Measurements from ENCODE around the gene NAXD.
"Not testable (repeated sequence)": the region's sequence is repeated elsewhere in the genome, so short reads cannot be mapped to it uniquely, and the experiment has no call there.

The NAXD gene

DNA sequence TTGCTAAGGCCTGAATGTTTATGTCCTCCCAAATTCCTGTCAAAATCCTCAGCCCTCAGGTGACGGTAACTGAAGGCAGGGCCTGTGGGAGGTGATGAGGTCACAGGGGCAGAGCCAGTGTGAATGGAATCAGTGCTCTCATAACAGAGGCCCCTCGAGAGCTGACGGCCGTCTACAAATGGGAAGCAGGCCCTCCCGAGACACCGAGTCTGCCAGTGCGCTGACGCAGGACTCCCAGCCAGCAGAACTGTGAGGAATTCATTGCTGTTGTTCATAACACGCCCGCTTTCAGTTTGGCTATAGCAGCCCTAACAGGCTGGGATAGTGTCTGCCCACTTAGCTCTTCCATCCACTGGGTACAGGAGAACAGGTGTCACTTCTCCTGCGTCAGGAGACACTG lies 49.3 kb downstream of the NAXD start:
- no peak for DNase-seq (ENCODE audit: low read depth)

DNA sequence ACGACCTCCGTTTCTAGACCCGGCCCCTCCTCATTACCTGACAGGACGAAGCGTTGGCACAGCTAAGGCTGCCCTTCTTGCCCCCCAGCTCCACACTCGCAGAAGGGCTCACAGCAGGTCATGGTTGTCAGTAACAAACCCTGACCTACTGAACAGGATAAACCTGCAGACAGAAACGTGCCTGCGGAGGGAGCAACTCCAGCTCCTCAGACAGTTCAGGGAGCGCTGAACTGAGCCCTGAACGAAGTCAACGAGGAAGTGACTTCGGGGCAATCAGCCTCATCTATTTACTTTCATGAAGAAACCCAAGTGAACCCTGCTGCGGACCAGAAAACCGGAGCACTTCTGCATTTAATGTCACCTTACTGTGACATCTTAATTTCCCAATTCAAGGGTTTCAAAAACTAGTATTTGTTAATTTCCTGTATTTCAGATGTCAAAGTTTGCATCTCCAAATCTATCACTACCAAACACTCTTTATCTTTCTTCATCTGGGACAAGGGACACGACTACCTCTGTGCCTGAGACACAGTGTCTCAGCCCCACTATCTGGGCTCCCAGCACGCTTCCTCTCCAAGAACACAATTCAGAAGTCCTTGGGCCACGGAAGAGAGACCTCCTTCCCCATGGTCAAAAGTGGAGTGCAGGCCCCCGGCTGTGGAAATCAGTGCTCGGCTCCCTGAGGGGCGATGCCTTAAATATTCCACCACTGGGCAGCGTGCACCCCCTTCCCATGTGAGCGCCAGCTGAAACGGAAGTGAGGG lies 50.3 kb downstream of the NAXD start:
- no peak for DNase-seq (ENCODE audit: low read depth)

DNA sequence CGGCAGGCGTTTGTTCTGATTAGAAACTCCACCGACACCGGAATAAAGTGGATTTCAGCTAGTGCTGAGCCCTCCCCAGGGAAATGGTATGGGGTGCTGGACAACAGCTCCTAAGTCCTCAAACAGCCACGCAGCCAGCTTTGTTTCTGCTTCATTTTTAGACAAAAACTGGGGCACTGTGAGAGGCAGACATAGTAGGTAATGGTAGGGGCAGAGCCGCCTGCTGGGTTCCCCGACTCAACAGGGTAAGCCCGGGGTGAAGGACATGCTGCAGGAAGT lies 50.8 kb downstream of the NAXD start:
- DNase-seq (ENCODE audit: low read depth), result no peak

DNA sequence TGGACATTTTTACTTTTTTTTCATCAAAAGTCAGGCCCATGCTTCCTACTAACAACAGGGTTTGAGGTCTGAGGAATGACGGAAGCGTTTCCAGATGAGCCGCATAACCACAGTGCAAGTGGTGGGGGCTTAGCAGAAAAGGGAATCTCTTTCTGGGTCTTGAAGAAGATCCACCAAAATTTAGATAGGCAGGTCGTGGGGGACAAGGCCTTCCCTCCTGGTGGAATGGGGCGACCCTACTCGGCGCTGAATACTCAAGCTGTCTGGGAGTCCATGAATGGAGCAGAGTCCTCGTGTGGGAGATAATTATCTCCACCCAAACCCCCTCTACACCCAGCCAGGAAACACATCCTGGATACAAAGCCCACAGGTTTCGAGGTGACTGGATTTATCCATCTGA lies 53.7 kb downstream of the NAXD start:
- no peak for DNase-seq (ENCODE audit: low read depth)

DNA sequence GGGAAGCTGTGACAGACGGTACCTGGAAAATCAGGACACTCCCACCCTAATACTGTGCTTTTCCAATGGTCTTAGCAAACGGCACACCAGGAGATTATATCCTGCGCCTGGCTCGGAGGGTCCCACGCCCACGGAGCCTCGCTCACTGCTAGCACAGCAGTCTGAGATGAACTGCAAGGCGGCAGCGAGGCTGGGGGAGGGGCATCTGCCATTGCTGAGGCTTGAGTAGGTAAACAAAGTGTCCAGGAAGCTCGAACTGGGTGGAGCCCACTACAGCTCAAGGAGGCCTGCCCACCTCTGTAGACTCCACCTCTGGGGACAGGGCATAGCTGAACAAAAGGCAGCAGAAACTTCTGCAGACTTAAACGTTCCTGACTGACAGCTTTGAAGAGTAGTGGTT lies 54.5 kb downstream of the NAXD start:
- DNase-seq (ENCODE audit: low read depth), result not testable (repeated sequence)

DNA sequence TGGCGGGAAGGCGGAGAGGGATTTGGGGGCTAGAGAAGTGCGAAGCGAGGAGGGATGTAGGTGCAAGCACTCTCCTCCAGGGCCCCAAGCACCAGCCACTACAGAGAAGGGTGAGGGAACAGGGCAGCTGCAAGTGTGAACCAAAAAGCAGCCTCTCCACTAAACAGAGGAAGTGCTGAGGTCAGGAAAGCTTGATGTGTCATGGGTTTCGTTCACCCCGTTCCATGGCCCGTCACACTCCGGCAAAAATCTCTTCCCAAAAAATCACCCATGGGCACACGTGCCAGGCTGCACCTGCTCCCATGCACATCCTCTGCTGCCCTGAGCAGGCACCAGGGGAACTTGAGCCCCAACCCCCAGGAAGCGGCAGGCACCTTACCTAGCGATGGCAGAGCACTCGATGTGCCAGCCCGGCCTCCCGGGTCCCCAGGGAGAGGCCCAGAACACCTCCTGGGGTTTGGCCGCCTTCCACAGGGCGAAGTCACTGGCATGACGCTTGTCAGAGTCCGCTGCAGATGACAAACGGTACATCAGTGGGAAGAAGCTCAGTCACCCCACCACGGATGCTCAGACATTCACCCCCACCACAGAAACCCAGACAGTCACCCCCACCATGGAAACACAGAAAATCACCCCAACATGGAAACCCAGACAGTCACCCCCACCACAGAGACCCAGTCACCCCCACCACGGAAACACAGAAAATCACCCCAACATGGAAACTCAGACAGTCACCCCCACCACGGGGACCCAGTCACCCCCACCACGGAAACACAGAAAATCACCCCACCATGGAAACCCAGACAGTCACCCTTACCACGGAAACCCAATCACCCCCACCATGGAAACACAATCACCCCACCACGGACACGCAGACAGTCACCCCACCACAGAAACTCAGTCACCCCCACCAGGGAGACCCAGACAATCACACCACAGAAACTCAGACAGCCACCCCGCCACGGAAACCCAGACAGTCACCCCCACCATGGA lies 61.5 kb downstream of the NAXD start:
- no peak for DNase-seq (ENCODE audit: low read depth)

DNA sequence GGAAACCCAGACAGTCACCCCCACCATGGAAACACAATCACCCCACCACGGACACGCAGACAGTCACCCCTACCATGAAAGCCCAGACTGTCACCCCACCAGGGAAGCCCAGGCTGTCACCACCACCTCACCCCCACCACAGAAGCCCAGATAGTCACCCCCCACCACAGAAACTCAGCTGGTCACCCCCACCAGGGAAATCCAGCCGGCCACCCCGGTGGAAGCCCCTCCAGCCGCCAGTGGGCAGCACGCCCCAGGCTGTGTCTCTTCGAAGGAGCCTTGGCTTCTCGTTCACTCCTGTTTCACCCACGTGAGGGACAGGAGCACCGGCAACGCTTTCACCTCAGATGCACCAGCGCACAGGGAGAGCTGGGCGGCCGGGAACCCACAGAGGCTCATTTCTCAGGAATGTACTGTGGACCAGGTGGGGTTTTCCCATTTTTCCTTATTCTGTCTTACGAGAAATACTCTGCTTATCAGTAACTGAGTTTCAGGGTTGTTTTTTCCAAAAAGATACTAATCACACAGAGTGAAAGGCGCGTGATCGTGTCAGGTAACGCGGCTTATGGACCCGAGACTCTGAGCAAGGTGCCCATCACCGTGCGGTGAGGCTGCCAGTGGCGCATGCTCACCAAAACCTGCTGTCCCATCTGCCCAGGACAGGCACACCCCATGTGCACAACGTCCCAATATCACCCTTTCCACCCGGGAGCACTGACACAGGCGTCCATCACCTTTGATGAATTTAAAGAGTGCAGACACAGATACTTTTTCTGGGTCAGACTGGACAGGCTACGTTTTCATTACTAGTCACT lies 62.6 kb downstream of the NAXD start:
- no peak for DNase-seq (ENCODE audit: low read depth)

DNA sequence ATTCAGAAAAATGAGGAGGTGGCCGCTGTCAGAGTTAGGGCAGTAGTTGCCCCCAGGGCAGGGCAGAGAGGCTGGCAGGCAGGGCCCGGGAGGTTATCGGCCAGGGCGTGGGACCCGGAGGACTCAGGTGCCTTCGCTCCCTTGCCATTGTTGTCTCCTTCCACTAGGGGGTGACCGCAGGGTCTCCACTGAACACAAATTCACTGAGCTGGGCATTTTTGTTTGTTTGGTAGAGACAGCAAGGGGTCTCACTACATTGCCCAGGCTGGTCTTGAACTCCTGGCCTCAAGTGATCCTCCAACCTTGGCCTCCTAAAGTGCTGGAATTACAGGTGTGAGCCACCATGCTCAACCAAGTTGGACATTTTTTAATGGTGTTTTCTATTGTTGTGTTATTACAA lies 65.5 kb downstream of the NAXD start:
- DNase-seq (ENCODE audit: low read depth), result no peak

DNA sequence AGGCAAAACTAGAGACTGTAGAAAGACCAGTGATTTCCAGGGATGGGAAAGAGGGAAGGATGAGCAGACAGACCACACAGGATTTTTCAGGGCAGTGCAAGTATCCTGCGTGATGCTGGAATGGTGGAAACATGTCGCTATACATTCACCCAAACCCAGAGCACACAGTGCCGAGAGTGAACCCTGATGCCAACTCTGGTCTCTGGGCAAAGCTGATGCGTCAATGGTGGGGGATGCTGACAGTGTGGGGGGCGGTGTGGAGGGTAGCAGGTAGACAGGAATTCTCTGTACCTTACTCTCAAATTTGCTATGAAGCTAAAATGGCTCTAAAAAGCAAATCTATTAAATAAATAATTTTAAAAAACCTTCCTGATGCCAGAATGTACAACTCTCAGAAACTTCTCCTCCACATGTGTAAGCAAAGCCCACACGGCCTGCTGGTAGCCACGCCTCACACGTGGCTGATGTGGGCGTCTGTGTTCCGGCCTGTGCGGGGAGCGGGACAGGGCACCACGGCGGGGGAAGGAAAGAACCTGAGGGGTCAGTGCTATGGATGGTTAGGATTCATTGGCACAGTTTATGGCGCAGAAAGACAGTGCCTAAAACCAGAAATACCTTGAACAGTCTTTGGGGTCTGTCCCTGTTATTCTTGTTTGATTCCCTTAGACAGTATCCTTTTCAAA lies 66.7 kb downstream of the NAXD start:
- no peak for DNase-seq (ENCODE audit: low read depth)

DNA sequence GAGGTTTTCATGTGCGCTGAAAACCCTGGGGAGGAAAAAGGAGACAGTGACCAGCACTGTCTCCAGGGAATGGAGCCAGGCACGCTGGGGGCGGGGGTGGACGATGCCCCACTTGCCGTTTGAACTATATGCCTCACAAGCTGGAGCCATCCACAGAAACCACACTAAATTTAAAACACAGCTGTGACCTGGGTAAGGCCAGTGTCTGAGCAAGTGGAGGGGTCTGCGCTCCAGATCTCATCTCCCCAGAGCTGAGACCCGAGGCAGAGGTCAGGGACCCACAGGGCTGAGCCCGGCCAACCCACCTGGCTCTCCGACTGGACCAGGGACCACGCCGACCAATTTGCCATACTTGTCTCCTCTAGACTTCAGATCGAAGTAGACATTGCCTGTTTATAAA lies 67.4 kb downstream of the NAXD start:
- no peak for DNase-seq (ENCODE audit: low read depth)

DNA sequence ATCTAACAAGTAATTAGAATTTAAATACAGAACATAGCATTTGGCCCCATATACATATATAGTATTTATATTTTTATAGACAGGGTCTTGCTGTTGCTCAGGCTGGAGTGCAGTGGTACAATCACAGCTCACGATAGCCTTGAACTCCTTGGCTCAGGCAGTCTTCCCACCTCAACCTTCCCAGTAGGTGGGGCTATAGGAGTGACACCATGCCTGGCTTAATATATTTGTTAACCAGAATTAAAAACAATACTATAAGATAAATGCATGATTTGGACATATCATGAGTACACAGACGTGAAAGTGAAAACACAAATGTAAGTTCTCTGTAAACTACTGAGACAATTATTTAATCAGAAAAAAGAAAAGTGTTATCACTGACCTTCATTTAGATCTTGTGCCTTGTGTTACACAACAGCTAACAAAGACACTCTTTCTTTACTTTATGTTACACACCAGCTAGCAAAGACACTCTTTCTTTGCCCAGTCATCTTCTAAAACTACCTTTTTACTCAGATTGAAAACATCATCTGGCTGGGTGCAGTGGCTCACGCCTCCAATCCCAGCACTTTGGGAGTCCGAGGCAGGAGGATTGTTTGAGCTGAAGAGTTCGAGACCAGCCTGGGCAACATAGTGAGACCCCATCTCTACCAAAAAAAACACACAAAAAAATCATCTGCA lies 68.0 kb downstream of the NAXD start:
- no peak for DNase-seq (ENCODE audit: low read depth)

DNA sequence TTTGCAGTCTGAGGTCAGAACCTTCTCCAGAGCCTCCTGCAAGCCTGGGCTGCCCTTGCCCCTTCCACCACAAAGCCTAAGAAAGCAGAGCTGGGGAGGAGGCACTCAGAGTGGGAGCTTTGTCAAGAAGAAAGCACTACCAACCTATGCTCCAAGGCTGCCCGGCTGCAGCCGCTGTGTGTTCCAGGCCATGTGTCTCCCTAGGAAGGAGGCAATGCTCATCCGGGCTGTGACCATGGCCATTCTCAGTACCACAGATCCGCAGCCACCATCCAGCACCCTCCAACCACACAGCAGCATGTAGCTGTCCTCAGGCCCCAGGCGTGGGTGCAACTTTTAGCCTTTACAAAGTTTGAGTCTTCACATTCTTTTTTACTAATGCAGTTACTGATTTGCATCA lies 68.6 kb downstream of the NAXD start:
- no peak for DNase-seq (ENCODE audit: low read depth)

DNA sequence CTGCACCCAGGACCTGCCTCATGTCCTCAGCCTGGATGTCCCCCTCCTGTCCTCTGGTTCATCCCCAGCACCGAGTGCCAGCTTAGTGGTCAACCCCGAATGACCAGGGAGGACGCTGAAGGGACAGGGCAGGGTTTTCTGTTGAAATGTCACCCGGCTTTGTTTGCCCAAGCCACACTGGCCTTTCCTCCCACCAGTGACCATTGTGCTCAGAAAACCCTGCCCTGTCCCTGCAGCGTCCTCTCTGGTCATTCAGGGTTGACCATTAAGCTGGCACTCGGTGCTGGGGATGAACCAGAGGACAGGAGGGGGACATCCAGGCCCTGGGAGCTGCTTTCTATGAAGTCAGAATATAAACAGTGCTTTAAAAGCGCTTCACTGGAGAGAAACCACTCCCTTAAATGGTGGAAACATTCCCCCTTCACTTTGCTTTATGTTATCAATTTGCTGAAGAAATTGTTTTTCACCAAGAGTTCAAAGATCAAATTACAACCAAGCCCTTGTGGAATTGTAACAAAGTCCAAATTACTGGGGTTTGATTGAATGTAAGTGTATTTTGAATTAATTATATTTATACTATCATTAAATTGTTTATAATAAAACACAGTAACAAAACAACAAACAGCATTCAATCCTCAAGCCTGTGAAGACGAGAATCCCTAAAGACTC lies 69.2 kb downstream of the NAXD start:
- DNase-seq (ENCODE audit: low read depth), result no peak

DNA sequence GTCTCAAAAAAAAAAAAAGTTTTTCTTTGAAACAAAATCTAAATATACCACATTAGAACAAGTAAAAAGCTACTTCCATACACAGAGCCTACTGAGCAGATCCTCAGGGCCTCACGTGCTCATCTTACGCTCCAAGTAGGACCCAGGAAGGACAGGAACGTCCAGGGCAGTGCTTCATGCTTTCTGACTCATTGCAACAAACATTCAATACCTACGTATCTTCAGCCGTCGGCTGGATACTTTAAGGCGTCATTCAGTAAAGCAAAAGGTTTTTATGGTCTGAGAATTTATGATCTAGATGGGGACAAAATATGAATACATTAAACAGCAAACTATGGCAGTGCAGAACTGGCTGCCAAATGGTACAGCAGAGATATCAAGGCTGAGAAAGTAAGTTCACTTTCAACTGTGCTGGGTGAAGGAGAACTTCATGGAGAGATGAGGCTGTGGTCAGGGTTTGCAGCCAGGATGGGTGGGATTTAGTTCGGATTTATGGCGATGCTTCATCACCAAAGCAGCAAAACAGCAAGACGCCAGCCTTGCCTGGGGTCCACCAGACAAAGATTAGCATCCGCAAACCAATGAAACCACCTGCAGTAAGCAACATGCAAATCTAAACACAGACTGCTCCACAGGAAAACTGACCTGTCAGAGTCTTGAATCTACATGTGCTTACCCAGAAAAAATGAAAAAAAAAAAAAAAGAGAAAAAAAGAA lies 70.1 kb downstream of the NAXD start:
- DNase-seq (ENCODE audit: low read depth), result no peak

DNA sequence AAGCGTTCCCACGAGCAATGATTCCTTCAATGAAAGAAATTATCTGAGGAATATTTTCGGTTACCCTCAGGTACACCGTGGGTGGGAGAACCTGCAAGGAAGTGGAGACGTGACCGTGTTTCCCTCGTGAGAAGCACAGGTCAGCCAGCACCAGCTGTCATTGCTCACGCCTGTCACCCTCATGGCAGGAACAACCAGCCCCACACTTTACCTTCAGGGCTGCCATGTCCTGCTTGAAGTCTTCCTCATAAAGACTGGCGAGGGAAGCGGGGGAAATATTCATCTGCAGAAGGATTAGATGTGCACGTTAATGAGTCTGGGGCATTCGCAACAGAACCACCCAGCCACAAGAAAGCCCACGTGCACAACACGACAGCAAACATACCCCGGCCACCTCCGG lies 72.4 kb downstream of the NAXD start:
- DNase-seq (ENCODE audit: low read depth), result no peak

DNA sequence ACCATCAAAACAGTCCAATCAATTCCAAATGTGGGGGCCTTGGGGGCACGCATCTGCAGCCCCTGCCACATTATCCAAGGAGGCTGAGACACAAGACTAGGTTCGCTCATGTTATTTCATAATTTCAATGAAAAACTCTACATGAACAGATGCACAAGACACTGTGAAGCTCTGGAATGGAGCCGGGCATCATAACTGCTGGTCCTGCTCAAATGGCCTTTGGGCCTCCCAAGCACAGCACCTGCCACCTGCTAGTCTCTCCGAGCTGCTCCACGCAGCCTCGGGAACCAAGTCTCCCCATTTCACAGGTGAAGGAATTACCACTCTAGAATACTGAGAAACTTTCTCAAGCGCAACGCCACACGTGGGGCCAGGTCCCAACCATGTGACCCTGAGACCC lies 73.7 kb downstream of the NAXD start:
- DNase-seq (ENCODE audit: low read depth), result no peak

All from activated T-cell treated with anti-CD3 and anti-CD28 coated beads for 1 hour (primary cell).